Measurements from ENCODE around the gene TAPT1.

DNA sequence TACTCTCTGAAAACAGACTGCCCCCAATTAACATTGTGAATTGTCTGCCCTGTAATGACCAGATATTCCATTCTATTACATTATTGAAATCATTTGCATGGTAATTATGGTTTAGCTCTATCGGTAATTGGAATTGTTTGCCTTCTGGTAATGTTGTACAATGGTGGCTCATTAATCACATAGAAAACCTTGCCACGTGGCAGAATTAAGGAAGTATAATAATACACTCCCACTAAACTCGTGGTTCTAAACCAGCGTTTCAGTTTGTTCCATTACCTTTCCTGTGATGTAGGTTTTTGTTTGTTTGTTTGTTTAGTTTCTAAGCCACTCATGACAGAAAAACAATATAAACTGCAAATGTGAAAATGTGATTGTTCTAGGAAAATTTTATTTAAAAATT is 45.1 kb upstream of the TAPT1 start:
- TF ChIP-seq, protein P1, sequence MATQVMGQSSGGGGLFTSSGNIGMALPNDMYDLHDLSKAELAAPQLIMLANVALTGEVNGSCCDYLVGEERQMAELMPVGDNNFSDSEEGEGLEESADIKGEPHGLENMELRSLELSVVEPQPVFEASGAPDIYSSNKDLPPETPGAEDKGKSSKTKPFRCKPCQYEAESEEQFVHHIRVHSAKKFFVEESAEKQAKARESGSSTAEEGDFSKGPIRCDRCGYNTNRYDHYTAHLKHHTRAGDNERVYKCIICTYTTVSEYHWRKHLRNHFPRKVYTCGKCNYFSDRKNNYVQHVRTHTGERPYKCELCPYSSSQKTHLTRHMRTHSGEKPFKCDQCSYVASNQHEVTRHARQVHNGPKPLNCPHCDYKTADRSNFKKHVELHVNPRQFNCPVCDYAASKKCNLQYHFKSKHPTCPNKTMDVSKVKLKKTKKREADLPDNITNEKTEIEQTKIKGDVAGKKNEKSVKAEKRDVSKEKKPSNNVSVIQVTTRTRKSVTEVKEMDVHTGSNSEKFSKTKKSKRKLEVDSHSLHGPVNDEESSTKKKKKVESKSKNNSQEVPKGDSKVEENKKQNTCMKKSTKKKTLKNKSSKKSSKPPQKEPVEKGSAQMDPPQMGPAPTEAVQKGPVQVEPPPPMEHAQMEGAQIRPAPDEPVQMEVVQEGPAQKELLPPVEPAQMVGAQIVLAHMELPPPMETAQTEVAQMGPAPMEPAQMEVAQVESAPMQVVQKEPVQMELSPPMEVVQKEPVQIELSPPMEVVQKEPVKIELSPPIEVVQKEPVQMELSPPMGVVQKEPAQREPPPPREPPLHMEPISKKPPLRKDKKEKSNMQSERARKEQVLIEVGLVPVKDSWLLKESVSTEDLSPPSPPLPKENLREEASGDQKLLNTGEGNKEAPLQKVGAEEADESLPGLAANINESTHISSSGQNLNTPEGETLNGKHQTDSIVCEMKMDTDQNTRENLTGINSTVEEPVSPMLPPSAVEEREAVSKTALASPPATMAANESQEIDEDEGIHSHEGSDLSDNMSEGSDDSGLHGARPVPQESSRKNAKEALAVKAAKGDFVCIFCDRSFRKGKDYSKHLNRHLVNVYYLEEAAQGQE (IDR thresholded peaks at IDR 0.05; ENCODE audit: unreplicated experiment): no peak
- TF ChIP-seq, protein P2, sequence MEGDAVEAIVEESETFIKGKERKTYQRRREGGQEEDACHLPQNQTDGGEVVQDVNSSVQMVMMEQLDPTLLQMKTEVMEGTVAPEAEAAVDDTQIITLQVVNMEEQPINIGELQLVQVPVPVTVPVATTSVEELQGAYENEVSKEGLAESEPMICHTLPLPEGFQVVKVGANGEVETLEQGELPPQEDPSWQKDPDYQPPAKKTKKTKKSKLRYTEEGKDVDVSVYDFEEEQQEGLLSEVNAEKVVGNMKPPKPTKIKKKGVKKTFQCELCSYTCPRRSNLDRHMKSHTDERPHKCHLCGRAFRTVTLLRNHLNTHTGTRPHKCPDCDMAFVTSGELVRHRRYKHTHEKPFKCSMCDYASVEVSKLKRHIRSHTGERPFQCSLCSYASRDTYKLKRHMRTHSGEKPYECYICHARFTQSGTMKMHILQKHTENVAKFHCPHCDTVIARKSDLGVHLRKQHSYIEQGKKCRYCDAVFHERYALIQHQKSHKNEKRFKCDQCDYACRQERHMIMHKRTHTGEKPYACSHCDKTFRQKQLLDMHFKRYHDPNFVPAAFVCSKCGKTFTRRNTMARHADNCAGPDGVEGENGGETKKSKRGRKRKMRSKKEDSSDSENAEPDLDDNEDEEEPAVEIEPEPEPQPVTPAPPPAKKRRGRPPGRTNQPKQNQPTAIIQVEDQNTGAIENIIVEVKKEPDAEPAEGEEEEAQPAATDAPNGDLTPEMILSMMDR (conservative IDR thresholded peaks at IDR 0.05; ENCODE audit: low read depth in 2 of 2): no peak
- TF ChIP-seq POLR2AphosphoS5 (IDR thresholded peaks at IDR 0.05; ENCODE audit: low read depth): no peak
- no peak for TF ChIP-seq EZH2phosphoT487 (IDR thresholded peaks at IDR 0.05; ENCODE audit: unreplicated experiment)
- TF ChIP-seq, protein P3, sequence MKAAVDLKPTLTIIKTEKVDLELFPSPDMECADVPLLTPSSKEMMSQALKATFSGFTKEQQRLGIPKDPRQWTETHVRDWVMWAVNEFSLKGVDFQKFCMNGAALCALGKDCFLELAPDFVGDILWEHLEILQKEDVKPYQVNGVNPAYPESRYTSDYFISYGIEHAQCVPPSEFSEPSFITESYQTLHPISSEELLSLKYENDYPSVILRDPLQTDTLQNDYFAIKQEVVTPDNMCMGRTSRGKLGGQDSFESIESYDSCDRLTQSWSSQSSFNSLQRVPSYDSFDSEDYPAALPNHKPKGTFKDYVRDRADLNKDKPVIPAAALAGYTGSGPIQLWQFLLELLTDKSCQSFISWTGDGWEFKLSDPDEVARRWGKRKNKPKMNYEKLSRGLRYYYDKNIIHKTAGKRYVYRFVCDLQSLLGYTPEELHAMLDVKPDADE (IDR thresholded peaks at IDR 0.05): no peak
- no peak for TF ChIP-seq CREB1 (CRISPR knock-in tag; IDR thresholded peaks at IDR 0.05; ENCODE audit: low read depth)
- TF ChIP-seq EZH2 (IDR thresholded peaks at IDR 0.05; ENCODE audit: low read depth, unreplicated experiment): no peak
- no peak for TF ChIP-seq ZNF114 (CRISPR knock-in tag; IDR thresholded peaks at IDR 0.05)
- no peak for TF ChIP-seq STAT1 (IDR thresholded peaks at IDR 0.05; ENCODE audit: unreplicated experiment)
- TF ChIP-seq JUNB (IDR thresholded peaks at IDR 0.05; ENCODE audit: unreplicated experiment): no peak
- TF ChIP-seq NANOG (IDR thresholded peaks at IDR 0.05; ENCODE audit: borderline replicate concordance): no peak
- TF ChIP-seq, protein P4, sequence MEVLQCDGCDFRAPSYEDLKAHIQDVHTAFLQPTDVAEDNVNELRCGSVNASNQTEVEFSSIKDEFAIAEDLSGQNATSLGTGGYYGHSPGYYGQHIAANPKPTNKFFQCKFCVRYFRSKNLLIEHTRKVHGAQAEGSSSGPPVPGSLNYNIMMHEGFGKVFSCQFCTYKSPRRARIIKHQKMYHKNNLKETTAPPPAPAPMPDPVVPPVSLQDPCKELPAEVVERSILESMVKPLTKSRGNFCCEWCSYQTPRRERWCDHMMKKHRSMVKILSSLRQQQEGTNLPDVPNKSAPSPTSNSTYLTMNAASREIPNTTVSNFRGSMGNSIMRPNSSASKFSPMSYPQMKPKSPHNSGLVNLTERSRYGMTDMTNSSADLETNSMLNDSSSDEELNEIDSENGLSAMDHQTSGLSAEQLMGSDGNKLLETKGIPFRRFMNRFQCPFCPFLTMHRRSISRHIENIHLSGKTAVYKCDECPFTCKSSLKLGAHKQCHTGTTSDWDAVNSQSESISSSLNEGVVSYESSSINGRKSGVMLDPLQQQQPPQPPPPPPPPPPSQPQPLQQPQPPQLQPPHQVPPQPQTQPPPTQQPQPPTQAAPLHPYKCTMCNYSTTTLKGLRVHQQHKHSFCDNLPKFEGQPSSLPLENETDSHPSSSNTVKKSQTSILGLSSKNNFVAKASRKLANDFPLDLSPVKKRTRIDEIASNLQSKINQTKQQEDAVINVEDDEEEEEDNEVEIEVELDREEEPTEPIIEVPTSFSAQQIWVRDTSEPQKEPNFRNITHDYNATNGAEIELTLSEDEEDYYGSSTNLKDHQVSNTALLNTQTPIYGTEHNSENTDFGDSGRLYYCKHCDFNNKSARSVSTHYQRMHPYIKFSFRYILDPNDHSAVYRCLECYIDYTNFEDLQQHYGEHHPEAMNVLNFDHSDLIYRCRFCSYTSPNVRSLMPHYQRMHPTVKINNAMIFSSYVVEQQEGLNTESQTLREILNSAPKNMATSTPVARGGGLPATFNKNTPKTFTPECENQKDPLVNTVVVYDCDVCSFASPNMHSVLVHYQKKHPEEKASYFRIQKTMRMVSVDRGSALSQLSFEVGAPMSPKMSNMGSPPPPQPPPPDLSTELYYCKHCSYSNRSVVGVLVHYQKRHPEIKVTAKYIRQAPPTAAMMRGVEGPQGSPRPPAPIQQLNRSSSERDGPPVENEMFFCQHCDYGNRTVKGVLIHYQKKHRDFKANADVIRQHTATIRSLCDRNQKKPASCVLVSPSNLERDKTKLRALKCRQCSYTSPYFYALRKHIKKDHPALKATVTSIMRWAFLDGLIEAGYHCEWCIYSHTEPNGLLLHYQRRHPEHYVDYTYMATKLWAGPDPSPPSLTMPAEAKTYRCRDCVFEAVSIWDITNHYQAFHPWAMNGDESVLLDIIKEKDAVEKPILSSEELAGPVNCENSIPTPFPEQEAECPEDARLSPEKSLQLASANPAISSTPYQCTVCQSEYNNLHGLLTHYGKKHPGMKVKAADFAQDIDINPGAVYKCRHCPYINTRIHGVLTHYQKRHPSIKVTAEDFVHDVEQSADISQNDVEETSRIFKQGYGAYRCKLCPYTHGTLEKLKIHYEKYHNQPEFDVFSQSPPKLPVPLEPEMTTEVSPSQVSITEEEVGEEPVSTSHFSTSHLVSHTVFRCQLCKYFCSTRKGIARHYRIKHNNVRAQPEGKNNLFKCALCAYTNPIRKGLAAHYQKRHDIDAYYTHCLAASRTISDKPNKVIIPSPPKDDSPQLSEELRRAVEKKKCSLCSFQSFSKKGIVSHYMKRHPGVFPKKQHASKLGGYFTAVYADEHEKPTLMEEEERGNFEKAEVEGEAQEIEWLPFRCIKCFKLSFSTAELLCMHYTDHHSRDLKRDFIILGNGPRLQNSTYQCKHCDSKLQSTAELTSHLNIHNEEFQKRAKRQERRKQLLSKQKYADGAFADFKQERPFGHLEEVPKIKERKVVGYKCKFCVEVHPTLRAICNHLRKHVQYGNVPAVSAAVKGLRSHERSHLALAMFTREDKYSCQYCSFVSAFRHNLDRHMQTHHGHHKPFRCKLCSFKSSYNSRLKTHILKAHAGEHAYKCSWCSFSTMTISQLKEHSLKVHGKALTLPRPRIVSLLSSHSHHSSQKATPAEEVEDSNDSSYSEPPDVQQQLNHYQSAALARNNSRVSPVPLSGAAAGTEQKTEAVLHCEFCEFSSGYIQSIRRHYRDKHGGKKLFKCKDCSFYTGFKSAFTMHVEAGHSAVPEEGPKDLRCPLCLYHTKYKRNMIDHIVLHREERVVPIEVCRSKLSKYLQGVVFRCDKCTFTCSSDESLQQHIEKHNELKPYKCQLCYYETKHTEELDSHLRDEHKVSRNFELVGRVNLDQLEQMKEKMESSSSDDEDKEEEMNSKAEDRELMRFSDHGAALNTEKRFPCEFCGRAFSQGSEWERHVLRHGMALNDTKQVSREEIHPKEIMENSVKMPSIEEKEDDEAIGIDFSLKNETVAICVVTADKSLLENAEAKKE (CRISPR knock-in tag; IDR thresholded peaks at IDR 0.05): no peak
- no peak for TF ChIP-seq ZNF331 (CRISPR knock-in tag; IDR thresholded peaks at IDR 0.05; ENCODE audit: low read depth)

Data from GM23338 (cell line).